ENCODE measurements around the gene AGBL1.
"Not testable (repeated sequence)": the region's sequence is repeated elsewhere in the genome, so short reads cannot be mapped to it uniquely, and the experiment has no call there.

Gene AGBL1

GRCh38 chr15:86403221-86403620 lies 323.6 kb downstream of the AGBL1 start:
- no peak for DNase-seq (ENCODE audit: low read depth)

- no peak for DNase-seq (ENCODE audit: low read depth)
These were observed 324.4 kb downstream of the AGBL1 start for GRCh38 chr15:86403914-86404583.

GRCh38 chr15:86408261-86408660 lies 328.6 kb downstream of the AGBL1 start:
- DNase-seq (ENCODE audit: low read depth): no peak

GRCh38 chr15:86411916-86412315 lies 332.2 kb downstream of the AGBL1 start:
- DNase-seq (ENCODE audit: low read depth): no peak

- DNase-seq (ENCODE audit: low read depth): no peak
These were observed 333.5 kb downstream of the AGBL1 start for GRCh38 chr15:86413191-86413590.

- DNase-seq (ENCODE audit: low read depth): no peak
These were observed 346.1 kb downstream of the AGBL1 start for GRCh38 chr15:86425746-86426145.

- DNase-seq (ENCODE audit: low read depth): no peak
These were observed 353.2 kb downstream of the AGBL1 start for GRCh38 chr15:86432861-86433260.

GRCh38 chr15:86433983-86434382 lies 354.3 kb downstream of the AGBL1 start:
- no peak for DNase-seq (ENCODE audit: low read depth)

- DNase-seq (ENCODE audit: low read depth): no peak
These were observed 359.9 kb downstream of the AGBL1 start for GRCh38 chr15:86439614-86440013.

- no peak for DNase-seq (ENCODE audit: low read depth)
These were observed 364.9 kb downstream of the AGBL1 start for GRCh38 chr15:86444527-86444926.

- DNase-seq (ENCODE audit: low read depth): no peak
These were observed 366.0 kb downstream of the AGBL1 start for GRCh38 chr15:86445579-86446252.

GRCh38 chr15:86446253-86446640 lies 366.6 kb downstream of the AGBL1 start:
- no peak for DNase-seq (ENCODE audit: low read depth)

- DNase-seq (ENCODE audit: low read depth): not testable (repeated sequence)
These were observed 385.9 kb downstream of the AGBL1 start for GRCh38 chr15:86465470-86466039.

- no peak for DNase-seq (ENCODE audit: low read depth)
These were observed 402.0 kb downstream of the AGBL1 start for GRCh38 chr15:86481720-86482119.

- no peak for DNase-seq (ENCODE audit: low read depth)
These were observed 404.3 kb downstream of the AGBL1 start for GRCh38 chr15:86483936-86484335.

GRCh38 chr15:86488046-86488445 lies 408.4 kb downstream of the AGBL1 start:
- DNase-seq (ENCODE audit: low read depth): no peak

- no peak for DNase-seq (ENCODE audit: low read depth)
These were observed 410.3 kb downstream of the AGBL1 start for GRCh38 chr15:86489981-86490380.

GRCh38 chr15:86491118-86491517 lies 411.4 kb downstream of the AGBL1 start:
- no peak for DNase-seq (ENCODE audit: low read depth)

- no peak for DNase-seq (ENCODE audit: low read depth)
These were observed 414.2 kb downstream of the AGBL1 start for GRCh38 chr15:86493884-86494283.

- DNase-seq (ENCODE audit: low read depth): no peak
These were observed 414.8 kb downstream of the AGBL1 start for GRCh38 chr15:86494475-86494874.

GRCh38 chr15:86502301-86502700 lies 422.6 kb downstream of the AGBL1 start:
- no peak for DNase-seq (ENCODE audit: low read depth)

- no peak for DNase-seq (ENCODE audit: low read depth)
These were observed 426.3 kb downstream of the AGBL1 start for GRCh38 chr15:86505951-86506350.

GRCh38 chr15:86506401-86506800 lies 426.7 kb downstream of the AGBL1 start:
- no peak for DNase-seq (ENCODE audit: low read depth)

GRCh38 chr15:86515625-86516024 lies 436.0 kb downstream of the AGBL1 start:
- DNase-seq (ENCODE audit: low read depth): no peak
